HepG2 (cell line): Measurements from ENCODE around the gene PROCR. TPM values are rescaled to one million over a fixed set of nuclear protein-coding genes. Genes with fewer than 3 reads are reported as not detected.
"Not testable (repeated sequence)": the region's sequence is repeated elsewhere in the genome, so short reads cannot be mapped to it uniquely, and the experiment has no call there.

Experiments
- ATAC-seq: fragments of 200-7000 bp; cut with Tn5 transposase; 3 replicates; pipeline ENCODE4 v1.9.1; 2020; ENCODE audit warnings: mild to moderate bottlenecking, moderate library complexity
- BruUV-seq: library from RNA; stranded (reverse); fragments of 400-500 nt; replicated peaks from 2 replicates; lab custom pipeline; 2021; lab: Mats Ljungman, UMichigan
- CTCF ChIA-PET: fragments of 300-600 bp; formaldehyde crosslinking; extraction: SDS; loops from one replicate; lab custom pipeline; 2021; ENCODE audit warnings: low total read pairs, inconsistent platforms, low intra/inter-chr PET ratio; lab: Yijun Ruan, JAX
- POLR2A ChIA-PET: fragments of 350-600 bp; sonication (Branson Sonifier 250); formaldehyde crosslinking; loops from one replicate; lab custom pipeline; 2020; ENCODE audit warnings: antibody characterized with exemption, inconsistent platforms; lab: Yijun Ruan, JAX
- DNase-seq: peaks from one replicate; pipeline ENCODE4 v3.0.0-alpha.2; 2015; ENCODE audit warnings: low spot score
- FAIRE-seq: peaks from 3 replicates; lab custom pipeline; 2011; peaks lifted over from hg19 to GRCh38; lab: Jason Lieb, UNC
- H2AFZ ChIP-seq: one replicate; pipeline ENCODE4 v1.6.1; 2011; ENCODE audit warnings: low read length, inconsistent platforms
- H3K27ac ChIP-seq: fragments of 300-600 bp; 3 replicates; pipeline ENCODE4 v1.8.0; 2011; ENCODE audit warnings: mixed run types, mild to moderate bottlenecking, mixed read lengths, low read length, inconsistent platforms; ENCODE audit not compliant: insufficient read depth; ENCODE audit errors: extremely low read length
- H3K27me3 ChIP-seq, 2 experiments: fragments of 200-600 bp in 1 of 2; 2 replicates in 1 of 2; 3 replicates in 1 of 2; pipeline versions ENCODE4 v1.6.0 to v1.8.0; 2011; ENCODE audit warnings: low read length in 2 of 2, mild to moderate bottlenecking in 2 of 2, moderate library complexity in 2 of 2, inconsistent platforms in 1 of 2; ENCODE audit not compliant: insufficient read depth in 2 of 2, control insufficient read depth in 1 of 2
- H3K36me3 ChIP-seq, 2 experiments: fragments of 200-600 bp in 1 of 2; replicated peaks in 1 of 2; 2 replicates in 1 of 2; 3 replicates in 1 of 2; pipeline versions ENCODE4 v1.5.1 to v1.8.0; 2011; ENCODE audit warnings: low read length in 2 of 2, inconsistent platforms in 1 of 2; ENCODE audit not compliant: insufficient read depth in 2 of 2, control insufficient read depth in 1 of 2
- H3K4me1 ChIP-seq: 2 replicates; pipeline ENCODE4 v1.5.1; 2012; ENCODE audit warnings: low read length, inconsistent platforms; ENCODE audit not compliant: insufficient read depth
- H3K4me2 ChIP-seq: 2 replicates; pipeline ENCODE4 v1.6.0; 2011; ENCODE audit warnings: low read depth, low read length, inconsistent platforms
- H3K4me3 ChIP-seq, 3 experiments: fragments of 200-600 bp in 1 of 3; sonication (generic), shearing (Covaris generic) in 1 of 3; replicated peaks in 1 of 3; 2 replicates each; pipeline ENCODE4 v1.5.1; 2011 to 2016; ENCODE audit warnings: low read length in 3 of 3, inconsistent platforms in 2 of 3, low read depth in 2 of 3, mild to moderate bottlenecking in 2 of 3, control low read depth in 1 of 3, mixed read lengths in 1 of 3; ENCODE audit not compliant: insufficient read depth in 1 of 3
- H3K79me2 ChIP-seq: one replicate; pipeline ENCODE4 v1.6.1; 2011; ENCODE audit warnings: low read length, inconsistent platforms; ENCODE audit not compliant: insufficient read depth
- H3K9ac ChIP-seq: 2 replicates; pipeline ENCODE4 v1.6.0; 2011; ENCODE audit warnings: mild to moderate bottlenecking, low read depth, low read length, inconsistent platforms; ENCODE audit not compliant: insufficient read depth
- H3K9me3 ChIP-seq: 2 replicates; pipeline ENCODE4 v1.5.1; 2012; ENCODE audit warnings: mild to moderate bottlenecking, low read length
- H4K20me1 ChIP-seq: 2 replicates; pipeline ENCODE4 v1.6.0; 2011; ENCODE audit warnings: inconsistent platforms, mild to moderate bottlenecking, low read length, moderate library complexity; ENCODE audit not compliant: insufficient read depth
- GABPA ChIP-seq, 2 experiments: IDR thresholded peaks; 2 replicates each; pipeline ENCODE4 v1.6.1; 2011 to 2016; ENCODE audit warnings: low read depth in 2 of 2, low read length in 1 of 2, missing biosample characterization in 1 of 2, missing genetic modification characterization in 1 of 2
- HOMEZ ChIP-seq: IDR thresholded peaks from 2 replicates; pipeline ENCODE4 v1.6.1; 2016; ENCODE audit warnings: low read depth
- MBD4 ChIP-seq: IDR thresholded peaks from 2 replicates; pipeline ENCODE4 v1.6.1; 2012; ENCODE audit warnings: low read length, inconsistent platforms, borderline replicate concordance
- NFE2L2 ChIP-seq: fragments of 150-350 bp; IDR thresholded peaks from 2 replicates; pipeline ENCODE4 v1.6.1; 2014; ENCODE audit warnings: low read length
- PATZ1 ChIP-seq: sonication (generic); formaldehyde crosslinking; IDR thresholded peaks from 2 replicates; pipeline ENCODE4 v1.4.0; 2020; ENCODE audit warnings: missing genetic modification reagents
- REPIN1 ChIP-seq: sonication (generic); formaldehyde crosslinking; IDR thresholded peaks from 2 replicates; pipeline ENCODE4 v1.8.0; 2022; ENCODE audit warnings: missing genetic modification reagents, low read depth, mild to moderate bottlenecking, borderline replicate concordance
- TBP ChIP-seq: sonication (generic); formaldehyde crosslinking; IDR thresholded peaks from 2 replicates; pipeline ENCODE4 v1.5.0; 2020; ENCODE audit warnings: missing genetic modification reagents
- ZNF282 ChIP-seq: fragments of 450-650 bp; IDR thresholded peaks from 2 replicates; pipeline ENCODE4 v1.6.1; 2018; ENCODE audit not compliant: partially characterized antibody
- ZNF451 ChIP-seq: sonication (generic); formaldehyde crosslinking; IDR thresholded peaks from 2 replicates; pipeline ENCODE4 v1.5.0; 2020; ENCODE audit warnings: mild to moderate bottlenecking, missing genetic modification reagents
- ZNF503 ChIP-seq: sonication (generic); formaldehyde crosslinking; IDR thresholded peaks from 2 replicates; pipeline ENCODE4 v1.4.0; 2020; ENCODE audit warnings: missing genetic modification reagents
- ZNF652 ChIP-seq: IDR thresholded peaks from 2 replicates; pipeline ENCODE4 v1.6.1; 2016; ENCODE audit warnings: low read depth, borderline replicate concordance
- ZNF678 ChIP-seq: sonication (generic); formaldehyde crosslinking; IDR thresholded peaks from 2 replicates; pipeline ENCODE4 v1.4.0; 2020; ENCODE audit warnings: mild to moderate bottlenecking, missing genetic modification reagents
- WGBS: methylation state at CpG from one replicate; pipeline ENCODE4 v1.1.6; 2017; ENCODE audit warnings: low lambda C conversion rate; 5-methylcytosine and 5-hydroxymethylcytosine counted together
- in situ Hi-C: cut with HindIII; loops from 2 replicates; pipeline ENCODE4 v1.10.0; 2017; ENCODE audit warnings: low pct_unique_long_range_greater_than_20kb; ENCODE audit not compliant: extremely low pct_ligation_motif_present
- intact Hi-C: fragments of 100-400 bp; cut with micrococcal nuclease; formaldehyde crosslinking; loops from one replicate; pipeline ENCODE4 v1.10.0; 2022; ENCODE audit not compliant: unreplicated experiment
- polyA plus RNA-seq, 8 experiments: library from polyadenylated mRNA; depleted of rRNA in 3 of 8; stranded (reverse) in 7 of 8; unstranded in 1 of 8; fragments of >200 nt; fragmentation: Illumina TruSeq in 4 of 8; extraction: Trizol in 4 of 8; gene quantifications; 2 replicates each; pipeline versions ENCODE4 v1.2.1 to v1.2.3, GENCODE V29; 2011 to 2016; ENCODE audit warnings: low read depth in 4 of 8, missing spikeins in 1 of 8, mixed read lengths in 1 of 8; ENCODE audit not compliant: insufficient read depth in 1 of 8
- total RNA-seq, 5 experiments: library from RNA; depleted of rRNA; stranded (reverse); fragments of >200 nt; fragmentation: Illumina TruSeq; extraction: Trizol; gene quantifications; 2 replicates each; pipeline ENCODE4 v1.2.3, GENCODE V29; 2016; ENCODE audit warnings: low read depth in 1 of 5

The PROCR gene
- total and polyA plus RNA-seq, 2 of the 13 experiments (the other 11 are each of a cell fraction or from before 2014, with no cell fraction given): 1.4 to 1.7 TPM

- H3K4me1 ChIP-seq: peaks cover 23% of the 10 kb centered on the region
- ChIA-PET POLR2A (no interaction called here), CTCF (no interaction called here)
- H3K36me3 ChIP-seq: no peaks in the 10 kb centered on the region
- H3K79me2 ChIP-seq: no peaks in the 10 kb centered on the region
- no peak overlapping the region for H2AFZ ChIP-seq
- 19% methylated on average over 9 of the region's 9 CpGs for WGBS
- no peak overlapping the region for H3K4me2 ChIP-seq
- peaks cover 15% of the 10 kb centered on the region for H3K9me3 ChIP-seq
- intact Hi-C loops: no loop called here
- H4K20me1 ChIP-seq: no peaks in the 10 kb centered on the region
- no peak overlapping the region for H3K4me3 ChIP-seq
- no peak for TF ChIP-seq GABPA (IDR thresholded peaks at IDR 0.05; ENCODE audit: low read depth, low read length)
- no peak for TF ChIP-seq GABPA (CRISPR knock-in tag; IDR thresholded peaks at IDR 0.05; ENCODE audit: low read depth)
- no peak for TF ChIP-seq PATZ1
- TF ChIP-seq TBP (CRISPR knock-in tag): no peak
- no peak for TF ChIP-seq REPIN1 (CRISPR knock-in tag)
- no peak for TF ChIP-seq ZNF678 (CRISPR knock-in tag)
- no peak for TF ChIP-seq ZNF503 (CRISPR knock-in tag)
- TF ChIP-seq NFE2L2: no peak
- TF ChIP-seq MBD4: no peak
- no peak for TF ChIP-seq ZNF451
- TF ChIP-seq ZNF282: no peak
- TF ChIP-seq ZNF652: no peak
- TF ChIP-seq HOMEZ (CRISPR knock-in tag): no peak
- no peak for ATAC-seq
- in situ Hi-C loops: no loop called here
- no peak overlapping the region for H3K9ac ChIP-seq
- H3K27me3 ChIP-seq: peaks cover 2 to 4% of the 10 kb centered on the region in 2 experiments; a peak in 1 of 5 replicates
- no peak for FAIRE-seq
- DNase-seq: no peak
- BruUV-seq: no TSS peak
- no peak overlapping the region for H3K27ac ChIP-seq
These were observed 20.4 kb downstream of the PROCR start for GRCh38 chr20:35192118-35192872.

- Histone ChIP-seq H3K4me1 (peaks cover 23% of the 10 kb centered on the region), H3K9me3 (peaks cover 15% of the 10 kb centered on the region)
- in situ Hi-C loops, DNase-seq, POLR2A ChIA-PET, ATAC-seq, H4K20me1 ChIP-seq, FAIRE-seq, CTCF ChIA-PET, H3K9ac ChIP-seq, H3K79me2 ChIP-seq, H3K4me3 ChIP-seq, H3K27ac ChIP-seq, H3K4me2 ChIP-seq, intact Hi-C loops, H3K27me3 ChIP-seq, H2AFZ ChIP-seq, H3K36me3 ChIP-seq, BruUV-seq: not testable (repeated sequence)
- WGBS: 47% methylated on average over 9 of the region's 9 CpGs
These were observed 21.3 kb downstream of the PROCR start for GRCh38 chr20:35193031-35193791.
